ENCODE data around the gene GINS3. TPM values are rescaled to one million over a fixed set of nuclear protein-coding genes. Genes with fewer than 3 reads are reported as not detected.

The GINS3 gene
- total RNA-seq, 6 experiments from 2014 or later, result 0.68 to 3.3 (median 1.2) TPM

DNA sequence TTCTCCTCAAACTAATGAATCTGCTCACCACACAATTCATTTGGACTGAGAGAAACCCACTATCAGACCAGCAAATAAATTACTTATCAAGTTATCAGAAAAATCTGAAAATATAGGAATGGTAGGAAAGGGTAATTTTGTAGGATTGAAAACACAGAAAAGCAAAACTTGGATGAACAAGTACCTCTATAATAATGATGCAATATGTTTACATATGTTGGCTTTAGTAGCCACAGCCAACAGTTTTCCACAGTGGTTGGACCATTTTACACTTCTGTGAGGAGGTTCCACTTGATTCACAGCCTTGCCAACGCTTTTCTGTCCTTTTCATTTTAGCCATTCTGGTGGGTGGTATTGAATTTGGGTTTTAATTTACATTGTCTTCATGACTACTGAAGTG is 10.6 kb upstream of the GINS3 start:
- H3K27me3 ChIP-seq, result no peaks in the 10 kb centered on the region
- H3K27ac ChIP-seq, result no peak overlapping the region
- TF ChIP-seq, protein P1, sequence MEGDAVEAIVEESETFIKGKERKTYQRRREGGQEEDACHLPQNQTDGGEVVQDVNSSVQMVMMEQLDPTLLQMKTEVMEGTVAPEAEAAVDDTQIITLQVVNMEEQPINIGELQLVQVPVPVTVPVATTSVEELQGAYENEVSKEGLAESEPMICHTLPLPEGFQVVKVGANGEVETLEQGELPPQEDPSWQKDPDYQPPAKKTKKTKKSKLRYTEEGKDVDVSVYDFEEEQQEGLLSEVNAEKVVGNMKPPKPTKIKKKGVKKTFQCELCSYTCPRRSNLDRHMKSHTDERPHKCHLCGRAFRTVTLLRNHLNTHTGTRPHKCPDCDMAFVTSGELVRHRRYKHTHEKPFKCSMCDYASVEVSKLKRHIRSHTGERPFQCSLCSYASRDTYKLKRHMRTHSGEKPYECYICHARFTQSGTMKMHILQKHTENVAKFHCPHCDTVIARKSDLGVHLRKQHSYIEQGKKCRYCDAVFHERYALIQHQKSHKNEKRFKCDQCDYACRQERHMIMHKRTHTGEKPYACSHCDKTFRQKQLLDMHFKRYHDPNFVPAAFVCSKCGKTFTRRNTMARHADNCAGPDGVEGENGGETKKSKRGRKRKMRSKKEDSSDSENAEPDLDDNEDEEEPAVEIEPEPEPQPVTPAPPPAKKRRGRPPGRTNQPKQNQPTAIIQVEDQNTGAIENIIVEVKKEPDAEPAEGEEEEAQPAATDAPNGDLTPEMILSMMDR (IDR thresholded peaks at IDR 0.05), result no peak
- no peak for TF ChIP-seq POLR2A (IDR thresholded peaks at IDR 0.05)
- no peaks in the 10 kb centered on the region for H3K4me1 ChIP-seq
- ATAC-seq (no peak), DNase-seq (no peak)
- intact Hi-C loops (cut with DNase I), result no loop called here
- WGBS (ENCODE audit: insufficient coverage, low coverage, low lambda C conversion rate, missing lambda C conversion rate), result 75% methylated on average over 1 of the region's 1 CpG
- H3K4me3 ChIP-seq, result no peak overlapping the region
- no peaks in the 10 kb centered on the region for H3K9me3 ChIP-seq
- H3K36me3 ChIP-seq, result no peaks in the 10 kb centered on the region

DNA sequence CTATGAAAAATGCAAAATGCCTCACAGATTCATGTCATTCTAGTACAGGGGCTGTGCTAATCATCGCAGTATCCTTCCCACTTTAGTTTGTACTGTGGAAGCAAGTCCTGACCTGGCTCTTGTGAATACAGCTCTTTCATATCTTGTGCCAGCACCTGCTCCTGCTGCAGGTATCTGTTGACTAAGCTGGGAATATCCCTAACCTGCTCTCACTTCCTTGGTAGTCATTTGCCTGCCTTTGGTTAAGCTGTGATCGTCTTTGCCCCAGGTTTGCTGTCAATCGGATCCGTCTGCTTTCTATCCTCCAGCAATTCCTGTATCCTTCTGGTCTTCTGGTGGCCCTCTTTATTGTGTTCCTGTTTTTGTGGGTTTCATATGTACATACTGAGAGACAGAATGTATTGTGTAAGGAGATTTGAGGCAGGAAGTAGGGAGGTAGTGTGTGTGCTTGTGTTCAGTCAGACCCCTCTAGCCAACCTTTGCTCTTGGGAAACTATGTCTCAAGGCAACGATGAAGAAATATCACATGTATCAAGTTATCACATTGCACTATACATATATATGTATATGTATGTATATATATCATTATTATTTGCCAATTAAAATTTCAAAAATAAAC is 7.7 kb upstream of the GINS3 start:
- no peak for ATAC-seq
- intact Hi-C loops (cut with DNase I), result no loop called here
- no peak overlapping the region for H3K4me3 ChIP-seq
- H3K27me3 ChIP-seq, result no peaks in the 10 kb centered on the region
- 37% methylated on average over 4 of the region's 5 CpGs for WGBS (ENCODE audit: insufficient coverage, low coverage, low lambda C conversion rate, missing lambda C conversion rate)
- DNase-seq, result no peak
- no peaks in the 10 kb centered on the region for H3K9me3 ChIP-seq
- no peak overlapping the region for H3K27ac ChIP-seq
- TF ChIP-seq POLR2A (IDR thresholded peaks at IDR 0.05), result no peak
- TF ChIP-seq, protein P1 (IDR thresholded peaks at IDR 0.05), result no peak
- H3K4me1 ChIP-seq, result no peaks in the 10 kb centered on the region
- no peaks in the 10 kb centered on the region for H3K36me3 ChIP-seq

DNA sequence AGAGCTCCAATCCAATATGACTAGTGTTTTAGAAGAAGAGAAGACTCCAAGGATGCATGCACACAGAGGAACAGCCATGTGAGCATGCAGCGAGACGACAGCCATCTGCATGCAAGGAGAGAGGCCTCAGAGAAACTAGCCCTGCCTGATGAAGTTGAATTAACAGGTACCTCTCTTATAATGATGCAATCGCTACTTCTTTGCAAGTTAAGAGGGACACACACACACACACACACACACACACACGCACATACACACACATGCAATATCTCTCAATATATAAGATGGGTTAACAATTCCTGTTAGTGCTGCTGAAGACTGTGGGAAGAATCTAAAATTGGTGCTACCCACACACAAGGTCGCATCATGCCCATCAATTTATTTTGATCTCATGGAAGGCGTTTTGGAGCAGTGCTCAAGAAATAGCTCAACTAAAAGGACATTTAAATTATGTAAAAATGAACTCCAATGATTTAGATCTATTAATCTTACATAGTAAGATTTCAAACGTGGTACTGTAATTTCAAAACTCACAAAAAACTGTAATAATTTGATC is 7.0 kb upstream of the GINS3 start:
- no peak for DNase-seq
- intact Hi-C loops (cut with DNase I), result no loop called here
- TF ChIP-seq, protein P1 (IDR thresholded peaks at IDR 0.05), result no peak
- TF ChIP-seq POLR2A (IDR thresholded peaks at IDR 0.05), result no peak
- no peak overlapping the region for H3K27ac ChIP-seq
- H3K4me1 ChIP-seq, result no peaks in the 10 kb centered on the region
- WGBS (ENCODE audit: insufficient coverage, low coverage, low lambda C conversion rate, missing lambda C conversion rate), result 60% methylated on average over 7 of the region's 7 CpGs
- H3K27me3 ChIP-seq, result no peaks in the 10 kb centered on the region
- no peak for ATAC-seq
- no peak overlapping the region for H3K4me3 ChIP-seq
- H3K9me3 ChIP-seq, result no peaks in the 10 kb centered on the region
- H3K36me3 ChIP-seq, result no peaks in the 10 kb centered on the region

DNA sequence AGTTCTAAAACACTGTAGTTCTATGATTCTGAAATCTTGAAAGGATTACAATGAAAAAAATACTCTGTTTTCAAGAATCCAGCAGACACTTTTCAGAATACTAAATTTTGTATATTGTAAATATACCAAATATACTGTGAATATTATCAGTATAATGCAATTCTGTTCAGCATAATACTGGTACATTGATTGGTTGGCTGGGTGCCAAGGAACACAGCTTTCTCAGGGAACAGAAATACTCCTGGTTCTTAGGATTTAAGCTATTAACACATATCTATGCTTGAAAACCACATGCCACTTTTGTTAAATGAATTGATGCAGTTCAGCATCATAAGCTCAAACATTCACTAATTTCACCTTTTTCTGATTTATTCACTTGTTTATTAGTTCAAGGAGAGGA is 2.5 kb upstream of the GINS3 start:
- Histone ChIP-seq H3K4me3 (no peak overlapping the region), H3K9me3 (no peaks in the 10 kb centered on the region), H3K27ac (no peak overlapping the region), H3K27me3 (no peaks in the 10 kb centered on the region), H3K36me3 (no peaks in the 10 kb centered on the region), H3K4me1 (no peaks in the 10 kb centered on the region)
- TF ChIP-seq POLR2A (IDR thresholded peaks at IDR 0.05), result no peak
- TF ChIP-seq, protein P1 (IDR thresholded peaks at IDR 0.05), result no peak
- ATAC-seq (no peak), DNase-seq (no peak)
- intact Hi-C loops (cut with DNase I), result no loop called here
